ENCODE results near the gene WSB2.

GRCh38 chr12:118046430-118046829 is 14.5 kb downstream of the WSB2 start:
- TF ChIP-seq POLR2A (IDR thresholded peaks at IDR 0.05; ENCODE audit: extremely low read depth, insufficient read length) (no peak), CTCF (IDR thresholded peaks at IDR 0.05; ENCODE audit: low read depth, low read length) (no peak)
- TF ChIP-seq, protein P1, sequence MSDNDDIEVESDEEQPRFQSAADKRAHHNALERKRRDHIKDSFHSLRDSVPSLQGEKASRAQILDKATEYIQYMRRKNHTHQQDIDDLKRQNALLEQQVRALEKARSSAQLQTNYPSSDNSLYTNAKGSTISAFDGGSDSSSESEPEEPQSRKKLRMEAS (IDR thresholded peaks at IDR 0.05; ENCODE audit: low read depth, low read length), result no peak
